Activated B cell treated with CpG ODN at 0.5 μM for 24 hours (primary cell): ENCODE results near the gene IL17C. TPM values are rescaled to one million over a fixed set of nuclear protein-coding genes. Genes with fewer than 3 reads are reported as not detected.
A peak's percentile ranks its signal among the peaks of the same experiment; 100 is the strongest.

Experiments
- ATAC-seq: fragments of 200-7000 bp; cut with Tn5 transposase; one replicate; pipeline ENCODE4 v1.10.0; 2021; ENCODE audit warnings: low read depth, mild to moderate bottlenecking, moderate library complexity
- CTCF ChIA-PET: fragments of 350-600 bp; sonication (Branson Sonifier 250); formaldehyde crosslinking; loops from one replicate; lab custom pipeline; 2021; ENCODE audit warnings: antibody characterized with exemption; lab: Charles Lee
- POLR2A ChIA-PET: fragments of 350-600 bp; sonication (Branson Sonifier 250); formaldehyde crosslinking; loops from one replicate; lab custom pipeline; 2021; ENCODE audit warnings: antibody characterized with exemption; lab: Charles Lee
- DNase-seq: peaks from one replicate; pipeline ENCODE4 v3.0.0; 2022
- H3K27ac Mint-ChIP-seq: one replicate; pipeline ENCODE4 v1.8.0; 2020; ENCODE audit warnings: mixed read lengths
- H3K27me3 Mint-ChIP-seq: one replicate; pipeline ENCODE4 v1.8.0; 2021; ENCODE audit warnings: mixed read lengths
- H3K36me3 Mint-ChIP-seq: one replicate; pipeline ENCODE4 v1.8.0; 2021; ENCODE audit warnings: low read depth, mixed read lengths
- H3K4me1 Mint-ChIP-seq: one replicate; pipeline ENCODE4 v1.8.0; 2021; ENCODE audit warnings: mixed read lengths
- H3K4me3 Mint-ChIP-seq: one replicate; pipeline ENCODE4 v1.8.0; 2020; ENCODE audit warnings: mild to moderate bottlenecking, mixed read lengths
- H3K9me3 Mint-ChIP-seq: one replicate; pipeline ENCODE4 v1.8.0; 2020; ENCODE audit warnings: mixed read lengths
- CTCF ChIP-seq: fragments of 200-600 bp; IDR thresholded peaks from one replicate; pipeline ENCODE4 v1.8.0; 2022; ENCODE audit warnings: antibody characterized with exemption, mild to moderate bottlenecking
- intact Hi-C: fragments of 100-400 bp; cut with micrococcal nuclease; formaldehyde crosslinking; loops from one replicate; pipeline ENCODE4 v1.15.1; 2024
- total RNA-seq: library from RNA; stranded (reverse); gene quantifications from 2 replicates; pipeline ENCODE4 v1.2.3, GENCODE V29; 2022

Gene IL17C
- total RNA-seq, 1 donor from 2014 or later, result 0.69 TPM

GRCh38 chr16:88651989-88652761 is 13.8 kb downstream of the IL17C start:
- Mint-ChIP-seq H3K4me1 (peaks cover 38% of the 10 kb centered on the region), H3K27me3 (no peaks in the 10 kb centered on the region), H3K4me3 (peak overlapping the region; percentile 93), H3K9me3 (no peaks in the 10 kb centered on the region), H3K36me3 (peaks cover 42% of the 10 kb centered on the region), H3K27ac (peak overlapping the region; percentile 93)
- intact Hi-C loops, result loop anchor here (1.0 to 5.0 kb wide), 15 partner anchors 11 to 701 kb away; partner anchors contain the start of genes BANP, CDT1, CTU2 and GALNS
- ATAC-seq (no peak), DNase-seq (no peak)
- POLR2A ChIA-PET, result interaction anchor here (0.5 to 6.4 kb wide), 11 partner anchors 9 to 872 kb away, joined by 3 to 102 read pairs (median 5); partner anchors contain the start of genes IL17C and MVD
- CTCF ChIA-PET, result interaction anchor here (0.8 to 1.2 kb wide), 2 partner anchors 19 to 57 kb away, joined by 3 read pairs; no protein-coding TSS in a partner anchor
- TF ChIP-seq CTCF, result no peak

- POLR2A ChIA-PET, result interaction anchor here (0.5 to 4.2 kb wide), 7 partner anchors 8 to 872 kb away, joined by 3 to 31 read pairs (median 4); partner anchors contain the start of gene MVD
- Mint-ChIP-seq H3K9me3 (no peaks in the 10 kb centered on the region), H3K36me3 (peaks cover 42% of the 10 kb centered on the region), H3K4me3 (no peak overlapping the region), H3K4me1 (peaks cover 36% of the 10 kb centered on the region), H3K27me3 (no peaks in the 10 kb centered on the region), H3K27ac (no peak overlapping the region)
- TF ChIP-seq CTCF, result no peak
- no peak for DNase-seq
- no peak for ATAC-seq
- CTCF ChIA-PET, result interaction anchor here (1.2 kb wide), 1 partner anchor 19 kb away, joined by 3 read pairs; no protein-coding TSS in a partner anchor
- intact Hi-C loops, result loop anchor here (5.0 kb wide), 2 partner anchors 205 to 315 kb away; partner anchors contain the start of genes GALNS and TRAPPC2L
Observed at GRCh38 chr16:88652762-88653063, 14.3 kb downstream of the IL17C start.

GRCh38 chr16:88653101-88653500 is 14.7 kb downstream of the IL17C start:
- ChIA-PET POLR2A (interaction anchor here (0.7 to 4.2 kb wide), 3 partner anchors 10 to 51 kb away, joined by 3 to 31 read pairs (median 3); partner anchors contain the start of gene MVD), CTCF (no interaction called here)
- ATAC-seq (no peak), DNase-seq (no peak)
- H3K27ac Mint-ChIP-seq, result peak overlapping the region; percentile 12
- peaks cover 33% of the 10 kb centered on the region for H3K4me1 Mint-ChIP-seq
- peaks cover 42% of the 10 kb centered on the region for H3K36me3 Mint-ChIP-seq
- H3K4me3 Mint-ChIP-seq, result no peak overlapping the region
- no peaks in the 10 kb centered on the region for H3K9me3 Mint-ChIP-seq
- no peaks in the 10 kb centered on the region for H3K27me3 Mint-ChIP-seq
- intact Hi-C loops, result loop anchor here (5.0 kb wide), 2 partner anchors 204 to 314 kb away; partner anchors contain the start of genes GALNS and TRAPPC2L
- TF ChIP-seq CTCF, result no peak

- H3K36me3 Mint-ChIP-seq, result peaks cover 43% of the 10 kb centered on the region
- no peaks in the 10 kb centered on the region for H3K9me3 Mint-ChIP-seq
- DNase-seq (no peak), ATAC-seq (no peak)
- no peaks in the 10 kb centered on the region for H3K27me3 Mint-ChIP-seq
- no peak overlapping the region for H3K4me3 Mint-ChIP-seq
- no peak for TF ChIP-seq CTCF
- CTCF ChIA-PET, result no interaction called here
- intact Hi-C loops, result loop anchor here (5.0 kb wide), 2 partner anchors 204 to 314 kb away; partner anchors contain the start of genes GALNS and TRAPPC2L
- POLR2A ChIA-PET, result interaction anchor here (0.7 kb wide), 1 partner anchor 9 kb away, joined by 3 read pairs; the partner anchor contains the start of gene MVD
- H3K27ac Mint-ChIP-seq, result no peak overlapping the region
- H3K4me1 Mint-ChIP-seq, result peaks cover 28% of the 10 kb centered on the region
Observed at GRCh38 chr16:88653596-88654362, 15.4 kb downstream of the IL17C start.
